GM21528 (cell line): ENCODE measurements around the gene PTPRM.

Source experiments
- ATAC-seq: cut with Tn5 transposase; IDR thresholded peaks from one replicate; pipeline ENCODE4 v1.9.1; 2021; ENCODE audit warnings: mild to moderate bottlenecking, moderate library complexity; ENCODE audit not compliant: unreplicated experiment, low FRiP score

The PTPRM gene

GRCh38 chr18:8389391-8390340, 822.5 kb downstream of the PTPRM start:
- no peak for ATAC-seq

- no peak for ATAC-seq
Observed at GRCh38 chr18:8391068-8391467, 824.0 kb downstream of the PTPRM start.

GRCh38 chr18:8396254-8396653, 829.1 kb downstream of the PTPRM start:
- no peak for ATAC-seq

- ATAC-seq = no peak
Observed at GRCh38 chr18:8397034-8397433, 829.9 kb downstream of the PTPRM start.

- no peak for ATAC-seq
Observed at GRCh38 chr18:8399138-8399537, 832.0 kb downstream of the PTPRM start.

GRCh38 chr18:8400193-8400752, 833.2 kb downstream of the PTPRM start:
- no peak for ATAC-seq

GRCh38 chr18:8400825-8401224, 833.7 kb downstream of the PTPRM start:
- no peak for ATAC-seq

- no peak for ATAC-seq
Observed at GRCh38 chr18:8401606-8402005, 834.5 kb downstream of the PTPRM start.

GRCh38 chr18:8402237-8402636, 835.1 kb downstream of the PTPRM start:
- ATAC-seq = no peak

- ATAC-seq = no peak
Observed at GRCh38 chr18:8403713-8404112, 836.6 kb downstream of the PTPRM start.

- ATAC-seq = no peak
Observed at GRCh38 chr18:8406186-8406867, 839.2 kb downstream of the PTPRM start.

- no peak for ATAC-seq
Observed at GRCh38 chr18:8406868-8407250, 839.7 kb downstream of the PTPRM start.

GRCh38 chr18:8409151-8409550, 842.0 kb downstream of the PTPRM start:
- ATAC-seq = no peak

- ATAC-seq = no peak
Observed at GRCh38 chr18:8411492-8411891, 844.4 kb downstream of the PTPRM start.

GRCh38 chr18:8412117-8412516, 845.0 kb downstream of the PTPRM start:
- ATAC-seq = no peak

GRCh38 chr18:8413189-8413588, 846.1 kb downstream of the PTPRM start:
- ATAC-seq = no peak

GRCh38 chr18:8413751-8414150, 846.6 kb downstream of the PTPRM start:
- no peak for ATAC-seq

GRCh38 chr18:8416212-8417019, 849.3 kb downstream of the PTPRM start:
- ATAC-seq = no peak

GRCh38 chr18:8422391-8422790, 855.3 kb downstream of the PTPRM start:
- ATAC-seq = no peak

- no peak for ATAC-seq
Observed at GRCh38 chr18:8423051-8423557, 856.0 kb downstream of the PTPRM start.
